GM18498 (cell line): Measurements from ENCODE around the gene SAPCD2.
A peak's percentile ranks its signal among the peaks of the same experiment; 100 is the strongest.
"Not testable (repeated sequence)": the region's sequence is repeated elsewhere in the genome, so short reads cannot be mapped to it uniquely, and the experiment has no call there.

Source experiments
- ATAC-seq: cut with Tn5 transposase; IDR thresholded peaks from one replicate; pipeline ENCODE4 v1.9.1; 2021; ENCODE audit warnings: mild to moderate bottlenecking, moderate library complexity; ENCODE audit not compliant: unreplicated experiment

The SAPCD2 gene, protein sequence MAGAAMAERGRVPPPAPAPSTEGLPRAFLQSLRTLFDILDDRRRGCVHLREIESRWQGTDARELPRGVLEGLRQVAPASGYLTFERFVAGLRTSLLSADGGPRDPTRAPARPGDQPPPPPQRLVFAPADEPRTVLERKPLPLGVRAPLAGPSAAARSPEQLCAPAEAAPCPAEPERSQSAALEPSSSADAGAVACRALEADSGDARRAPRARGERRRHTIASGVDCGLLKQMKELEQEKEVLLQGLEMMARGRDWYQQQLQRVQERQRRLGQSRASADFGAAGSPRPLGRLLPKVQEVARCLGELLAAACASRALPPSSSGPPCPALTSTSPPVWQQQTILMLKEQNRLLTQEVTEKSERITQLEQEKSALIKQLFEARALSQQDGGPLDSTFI

DNA sequence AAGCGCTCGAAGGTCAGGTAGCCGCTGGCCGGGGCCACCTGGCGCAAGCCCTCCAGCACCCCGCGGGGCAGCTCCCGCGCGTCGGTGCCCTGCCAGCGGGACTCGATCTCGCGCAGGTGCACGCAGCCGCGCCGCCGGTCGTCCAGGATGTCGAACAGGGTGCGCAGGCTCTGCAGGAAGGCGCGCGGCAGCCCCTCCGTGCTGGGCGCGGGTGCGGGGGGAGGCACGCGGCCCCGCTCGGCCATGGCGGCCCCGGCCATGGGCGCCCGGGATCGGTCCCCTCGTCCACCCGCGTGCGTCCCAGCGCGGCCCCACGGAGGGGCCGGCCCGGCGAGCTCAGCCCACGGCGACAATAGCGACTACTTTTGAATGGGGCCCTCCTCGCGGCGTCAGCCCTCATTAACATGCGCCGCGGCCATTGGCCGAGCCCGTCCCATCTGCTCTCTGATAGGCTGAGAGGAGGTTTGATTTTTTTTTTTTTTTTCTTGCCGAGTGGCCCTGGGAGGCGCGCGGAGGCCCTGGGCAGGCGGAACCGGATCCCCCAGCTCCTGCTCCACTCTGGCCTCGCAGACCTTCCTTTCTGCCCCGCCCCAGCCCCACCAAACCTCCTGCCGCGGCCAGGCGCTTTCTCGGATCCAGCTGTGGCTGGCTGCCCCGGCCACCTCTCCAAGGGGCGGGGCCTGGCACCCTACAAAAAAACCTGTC is at the start of gene SAPCD2:
Gene SAPCD2, minus strand, starts transcription at position 357 of the 705 bp plus-strand sequence. Its CDS starts 97 bp downstream, at position 260.
- ATAC-seq: peak; percentile 70

DNA sequence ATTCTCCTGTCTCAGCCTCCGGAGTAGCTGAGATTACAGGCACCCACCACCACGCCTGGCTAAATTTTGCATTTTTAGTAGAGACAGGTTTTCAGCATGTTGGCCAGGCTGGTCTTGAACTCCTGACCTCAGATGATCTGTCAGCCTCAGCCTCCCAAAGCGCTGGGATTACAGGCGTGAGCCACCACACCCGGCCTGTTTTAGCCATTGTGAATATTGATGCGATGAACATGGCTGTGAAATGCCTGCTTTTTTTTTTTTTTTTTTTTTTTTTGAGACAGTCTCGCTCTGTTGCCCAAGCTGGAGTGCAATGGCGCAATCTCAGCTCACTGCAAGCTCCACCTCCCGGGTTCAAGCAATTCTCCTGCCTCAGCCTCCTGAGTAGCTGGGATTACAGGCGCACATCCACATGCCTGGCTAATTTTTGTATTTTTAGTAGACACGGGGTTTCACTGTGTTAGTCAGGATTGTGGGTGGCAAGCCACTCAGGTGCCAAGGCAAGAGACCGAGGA is 47.8 kb upstream of the SAPCD2 start:
- ATAC-seq: not testable (repeated sequence)

DNA sequence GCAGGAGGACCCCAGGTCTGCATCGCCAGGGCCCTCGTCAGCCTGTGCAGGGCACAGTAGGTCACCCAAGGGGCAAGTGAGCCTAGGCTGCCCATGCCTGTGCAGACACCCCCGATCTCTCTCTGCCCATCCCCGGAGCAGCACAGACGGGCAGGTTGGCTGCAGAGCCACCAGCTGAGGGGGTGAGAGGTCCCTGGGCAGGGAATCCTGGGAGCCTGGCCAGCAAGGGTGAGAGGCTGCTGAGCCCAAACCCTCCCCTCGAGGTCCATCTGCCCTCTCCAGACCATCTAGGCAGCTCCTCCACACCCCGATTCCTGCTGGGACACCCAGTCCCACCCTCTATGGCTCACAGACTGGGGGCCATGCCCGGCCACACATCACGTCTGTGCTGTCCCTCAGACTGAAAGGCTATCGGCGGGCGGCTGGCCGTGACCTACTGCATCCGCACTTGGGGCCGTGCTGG is 46.9 kb upstream of the SAPCD2 start:
- no peak for ATAC-seq

DNA sequence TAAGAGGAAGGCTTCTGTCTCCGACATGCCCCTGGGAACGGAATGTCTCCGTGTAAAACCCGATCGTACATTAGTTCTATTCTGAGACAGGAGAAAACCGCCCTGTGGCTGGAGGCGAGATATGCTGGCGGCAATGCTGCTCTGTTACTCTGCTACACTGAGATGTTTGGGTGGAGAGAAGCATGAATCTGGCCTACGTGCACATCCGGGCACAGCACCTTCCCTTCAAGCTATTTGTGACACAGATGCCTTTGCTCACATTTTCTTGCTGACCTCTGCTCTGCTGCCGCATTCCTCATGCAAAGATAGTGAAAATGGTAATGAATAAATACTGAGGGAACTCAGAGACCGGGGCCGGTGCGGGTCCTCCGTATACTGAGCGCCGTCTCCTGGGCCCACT is 46.4 kb upstream of the SAPCD2 start:
- ATAC-seq: no peak

DNA sequence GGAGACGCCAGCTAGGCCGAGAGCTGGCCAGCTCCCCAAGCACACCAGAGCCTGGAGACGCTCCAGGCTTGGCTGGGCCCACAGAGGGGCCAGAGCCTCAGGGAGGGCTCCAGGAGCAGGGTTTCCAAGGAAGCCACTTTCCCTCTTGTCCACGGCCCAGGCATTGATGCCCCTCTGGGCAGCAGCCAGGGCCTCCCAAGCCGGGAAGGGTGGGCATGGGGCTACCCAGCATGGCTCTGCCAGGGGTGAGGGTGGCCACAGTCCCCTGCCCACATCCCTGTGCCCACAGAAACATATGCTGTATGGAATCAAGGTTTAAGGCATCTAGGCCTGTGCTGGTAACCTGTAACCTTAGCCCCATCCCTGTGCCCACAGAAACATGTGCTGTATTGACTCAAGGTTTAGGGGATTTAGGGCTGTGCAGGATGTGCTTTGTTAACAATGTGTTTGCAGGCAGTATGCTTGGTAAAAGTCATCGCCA is 45.7 kb upstream of the SAPCD2 start:
- no peak for ATAC-seq

DNA sequence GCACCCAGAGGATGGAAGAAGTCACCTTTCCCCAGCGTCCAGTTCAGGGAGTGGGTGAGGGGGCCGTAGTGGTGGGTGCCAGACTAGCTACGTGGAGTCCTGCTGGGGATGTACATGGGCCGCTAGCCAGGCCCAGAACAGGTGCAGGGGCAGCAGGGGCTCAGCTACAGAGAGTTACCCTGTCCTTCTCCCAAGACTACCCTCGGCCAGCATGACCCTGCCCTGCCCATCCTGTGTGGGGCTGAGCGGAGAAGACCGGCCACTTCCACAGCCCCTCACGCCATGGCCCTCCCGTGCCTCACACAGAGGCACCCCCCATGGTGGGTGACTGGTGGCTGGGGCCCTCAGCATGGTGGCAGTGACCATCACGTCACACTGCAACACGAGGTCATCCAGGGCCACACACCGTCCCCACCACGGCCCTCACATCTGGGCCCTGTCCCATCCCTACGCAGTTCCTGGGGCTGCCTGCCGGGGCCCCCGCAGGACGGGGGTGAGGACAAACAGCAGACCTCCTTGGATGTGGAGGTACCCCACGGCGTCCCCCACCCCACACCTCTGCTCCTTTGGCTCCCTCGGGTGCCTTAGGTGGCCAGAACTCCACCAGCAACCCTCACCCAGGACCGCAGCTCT is 45.2 kb upstream of the SAPCD2 start:
- no peak for ATAC-seq

DNA sequence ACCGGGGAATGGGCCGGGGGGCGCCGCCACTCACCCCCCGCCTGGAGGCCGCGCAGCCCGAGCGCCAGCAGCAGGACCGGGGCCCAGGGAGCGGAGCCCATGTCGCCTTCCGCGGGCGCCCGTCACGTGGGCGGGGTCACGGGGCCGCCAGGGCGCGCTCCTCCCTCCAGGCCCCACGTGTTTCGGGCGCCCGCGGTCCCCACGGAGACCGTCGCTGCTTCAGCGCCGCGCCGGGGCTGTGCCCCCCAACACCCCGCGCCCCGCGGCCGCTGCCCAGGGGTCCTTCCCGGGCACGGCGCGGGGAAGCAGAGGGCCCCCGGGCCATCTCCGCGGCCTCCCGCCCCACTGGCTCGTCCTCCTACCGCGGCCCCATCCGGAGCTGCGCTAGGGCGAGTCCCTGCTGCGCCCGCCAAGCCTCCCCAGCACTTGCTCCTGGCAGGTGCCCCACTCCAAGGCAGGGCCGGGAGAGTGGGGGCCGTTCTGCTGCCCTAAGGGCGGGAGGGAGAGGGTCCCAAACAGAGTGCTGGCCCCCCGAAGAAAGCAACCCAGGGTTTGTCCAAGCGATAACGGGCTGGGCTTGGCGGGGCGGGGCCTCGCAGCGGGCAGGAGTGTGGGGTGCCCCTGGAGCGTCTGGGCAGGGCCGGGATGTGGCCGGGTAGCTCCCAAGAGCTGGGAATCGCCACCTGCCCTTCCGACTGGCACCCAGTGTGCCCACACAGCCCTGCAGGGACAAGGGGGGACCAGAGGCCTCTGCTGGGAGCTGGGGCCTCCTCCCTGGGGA is 44.4 kb upstream of the SAPCD2 start, which contains the start of gene DPP7:
Gene DPP7, minus strand, starts transcription at position 121 of the 781 bp plus-strand sequence. Its CDS starts 20 bp downstream, at position 101.
- peak; percentile 80 for ATAC-seq

DNA sequence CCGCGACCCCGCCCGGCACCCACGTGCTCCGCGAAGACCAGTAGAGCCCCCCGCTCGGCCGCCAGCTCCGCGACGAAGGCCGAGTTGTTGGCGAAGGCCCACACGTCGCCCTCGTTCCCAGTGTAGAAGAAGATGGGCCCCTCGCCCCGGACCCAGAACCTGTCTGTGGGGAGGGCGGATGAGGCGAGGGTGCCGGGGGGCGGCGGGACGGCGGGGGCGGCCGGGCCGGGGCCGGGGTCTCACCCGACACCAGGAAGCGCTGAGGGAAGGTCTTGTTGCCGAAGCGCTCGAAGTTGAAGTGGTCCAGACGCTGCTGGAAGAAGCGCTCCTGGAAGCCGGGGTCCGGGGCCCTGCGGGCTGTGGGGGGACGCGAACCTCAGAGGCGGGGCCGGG is 43.9 kb upstream of the SAPCD2 start:
- no peak for ATAC-seq

DNA sequence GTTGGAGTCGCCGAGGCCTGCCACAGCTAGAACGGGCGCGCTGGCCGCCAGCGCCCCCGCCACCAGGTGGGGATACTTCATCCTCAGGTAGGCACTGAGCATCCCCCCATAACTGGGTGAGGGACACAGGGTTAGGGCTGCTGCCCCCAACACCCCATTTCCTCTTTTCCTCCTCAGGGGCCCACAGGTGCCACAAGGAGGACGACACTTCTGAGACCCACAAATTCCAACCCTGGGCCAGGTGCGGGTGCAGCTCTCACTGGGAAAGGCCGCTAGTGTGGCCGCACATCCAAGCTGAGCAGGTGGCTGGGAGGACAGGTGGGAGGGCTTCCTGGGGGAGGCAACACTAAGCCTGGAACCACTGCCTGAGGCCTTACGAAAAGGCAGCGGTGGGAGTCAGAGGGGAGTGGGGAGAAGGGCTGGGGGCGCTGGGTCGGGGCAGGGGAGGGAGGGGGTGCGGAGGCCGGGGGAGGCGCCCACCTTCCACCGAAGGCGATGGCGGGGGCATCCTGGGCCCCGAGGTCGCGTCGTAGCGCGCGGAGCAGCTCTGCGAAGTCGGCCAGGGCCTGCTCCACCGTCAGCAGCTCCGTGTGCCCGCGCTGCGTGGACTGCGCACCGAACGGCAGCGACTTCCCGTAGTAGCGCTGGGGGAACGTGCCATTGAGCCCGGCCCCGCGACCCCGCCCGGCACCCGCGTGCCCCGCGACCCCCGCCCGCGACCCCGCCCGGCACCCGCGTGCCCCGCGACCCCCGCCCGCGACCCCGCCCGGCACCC is 43.2 kb upstream of the SAPCD2 start:
- ATAC-seq: no peak

DNA sequence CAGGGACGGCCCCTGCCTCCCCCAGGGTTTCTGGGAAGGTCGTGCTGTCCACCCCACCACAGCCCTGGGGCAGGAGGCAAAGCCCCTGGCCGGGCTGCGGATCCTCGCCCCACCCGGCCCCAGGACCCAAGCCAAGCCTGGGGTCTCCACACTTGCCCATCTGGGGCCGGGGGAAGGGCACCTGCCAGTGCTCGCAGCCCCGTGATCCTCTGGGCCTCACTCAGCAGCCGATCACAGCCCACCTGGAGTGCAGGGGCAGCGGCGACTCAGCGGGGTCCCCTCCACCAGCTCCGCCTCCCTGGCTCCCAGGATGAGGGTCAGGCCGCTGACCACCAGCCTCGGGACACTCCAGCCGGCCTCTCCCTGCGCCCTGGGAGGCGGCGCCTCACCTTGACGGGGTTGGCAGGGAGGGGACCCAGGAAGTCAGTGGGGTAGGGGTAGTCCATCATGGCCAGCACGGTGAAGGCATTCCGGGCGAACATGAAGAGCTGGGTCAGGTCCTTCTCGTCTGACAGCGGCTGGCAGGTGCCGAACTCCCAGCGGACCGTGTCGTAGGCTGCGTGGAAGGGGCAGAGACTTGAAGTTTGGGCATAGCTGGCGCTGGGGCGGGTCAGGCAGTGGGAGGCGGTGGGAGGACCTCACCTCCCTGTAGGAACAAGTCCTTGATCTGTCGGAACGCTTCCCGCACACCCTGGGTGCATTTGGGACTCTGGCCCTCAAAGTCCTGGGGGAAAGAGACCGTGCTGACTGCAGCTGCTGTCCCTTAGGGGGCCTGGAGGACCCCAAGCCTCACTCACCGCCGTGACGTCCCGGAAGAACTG is 42.4 kb upstream of the SAPCD2 start:
- ATAC-seq: no peak

DNA sequence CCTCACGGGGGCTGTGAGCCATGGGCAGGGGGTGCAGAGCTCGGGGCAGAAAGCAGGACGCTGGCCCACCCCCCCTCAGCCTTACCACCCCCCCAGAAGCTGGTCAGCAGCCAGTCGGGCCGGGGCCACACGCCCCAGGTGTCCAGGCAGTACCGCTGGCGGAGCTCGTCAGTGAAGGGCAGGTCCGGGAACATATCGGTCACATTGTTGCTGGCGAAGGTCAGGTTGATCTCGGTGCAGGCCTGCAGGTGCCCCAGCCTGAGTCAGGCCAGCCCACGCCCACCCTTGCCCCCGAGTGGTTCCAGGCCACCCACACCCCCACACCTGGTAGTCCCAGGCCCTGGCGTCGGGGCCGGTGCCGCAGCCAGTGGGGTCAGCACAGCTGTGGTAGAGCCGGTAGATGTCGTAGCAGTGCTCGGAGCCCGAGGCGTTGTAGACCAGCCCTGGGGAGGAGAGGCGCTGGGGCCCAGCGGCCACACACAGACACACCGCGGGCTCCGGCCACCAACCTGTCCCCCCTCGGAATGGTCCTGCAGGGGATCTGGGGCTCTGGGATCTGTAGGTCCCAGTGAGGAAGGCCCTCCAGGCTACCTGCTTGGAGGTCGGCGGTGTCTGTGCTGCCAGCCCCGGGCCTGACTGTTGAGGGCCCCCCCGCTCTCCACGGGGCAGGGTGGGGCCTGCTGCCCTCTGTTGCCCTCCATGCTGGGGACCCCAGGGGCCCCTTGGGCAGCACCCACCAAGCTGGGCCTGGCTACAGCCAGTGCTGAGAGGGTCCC is 41.6 kb upstream of the SAPCD2 start:
- no peak for ATAC-seq

DNA sequence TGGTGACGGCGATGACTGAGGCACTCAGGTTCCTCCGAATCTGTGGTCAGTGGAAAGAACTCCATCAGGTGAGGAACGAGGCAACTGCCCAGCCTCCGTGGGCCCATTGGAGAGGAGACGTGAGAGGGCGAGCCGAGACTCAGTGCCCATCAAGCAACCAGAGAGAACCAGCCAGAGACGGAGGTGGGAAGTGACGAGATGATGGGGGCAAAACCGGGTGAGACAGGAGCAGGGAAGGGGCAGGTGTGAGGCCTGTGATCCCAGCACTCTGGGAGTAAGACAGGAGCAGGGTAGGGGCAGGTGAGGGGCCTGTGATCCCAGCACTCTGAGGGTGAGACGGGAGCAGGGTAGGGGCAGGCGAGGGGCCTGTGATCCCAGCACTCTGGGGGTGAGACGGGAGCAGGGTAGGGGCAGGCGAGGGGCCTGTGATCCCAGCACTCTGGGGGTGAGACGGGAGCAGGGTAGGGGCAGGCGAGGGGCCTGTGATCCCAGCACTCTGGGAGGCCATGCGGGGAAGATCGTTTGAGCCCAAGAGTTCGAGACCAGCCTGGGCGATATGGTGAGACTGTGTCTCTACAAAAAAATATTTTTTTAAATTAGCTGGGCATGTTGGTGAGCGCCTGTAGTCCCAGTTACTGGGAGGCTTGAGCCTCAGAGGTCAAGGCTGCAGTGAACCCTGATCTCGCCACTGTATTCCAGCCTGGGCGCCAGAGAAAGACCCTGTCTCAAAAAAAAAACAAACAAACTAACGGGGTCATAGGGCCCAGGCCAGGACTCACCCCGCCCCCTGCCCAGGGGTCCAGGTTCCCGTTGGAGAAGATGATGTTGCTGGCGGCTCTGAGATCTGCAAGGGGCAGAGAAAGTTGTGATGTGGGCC is 40.8 kb upstream of the SAPCD2 start:
- ATAC-seq: no peak

DNA sequence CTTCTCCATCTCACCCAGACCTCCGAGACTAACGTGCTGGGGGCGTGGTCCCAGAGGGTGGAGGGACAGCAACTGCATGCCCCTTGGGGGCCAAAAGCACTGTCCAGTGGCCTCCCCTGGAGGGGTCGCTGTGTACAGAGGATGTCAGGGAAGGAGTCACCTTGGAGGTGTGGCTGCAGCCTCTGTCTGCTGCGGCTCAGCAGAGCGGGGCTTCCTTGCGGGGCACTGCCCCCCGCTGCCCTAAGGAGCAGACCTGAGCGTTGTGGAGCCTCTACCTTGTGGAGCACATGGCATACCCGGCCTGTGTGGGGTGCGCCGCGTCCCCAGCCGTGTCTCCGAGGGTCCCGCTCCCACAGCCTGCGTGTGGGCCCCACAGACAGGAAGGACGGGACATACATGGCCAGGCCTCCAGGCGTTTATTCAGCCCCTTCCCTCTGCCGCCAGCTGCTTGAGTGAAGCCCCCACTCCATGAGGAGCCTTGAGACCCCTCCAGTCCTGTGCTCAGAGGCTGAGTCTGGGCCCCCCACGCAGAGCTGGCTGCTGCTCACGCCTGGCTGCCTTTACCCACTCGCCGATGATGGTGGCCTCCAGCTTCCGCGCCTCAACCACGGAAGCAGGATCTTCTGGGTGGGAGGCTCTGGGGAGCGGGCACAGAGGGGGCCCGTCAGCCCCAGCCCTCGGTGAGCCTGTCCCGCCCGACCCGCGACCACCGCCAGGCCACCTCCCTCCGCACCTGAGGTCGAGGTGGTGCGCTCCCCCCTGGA is 40.0 kb upstream of the SAPCD2 start:
- no peak for ATAC-seq

DNA sequence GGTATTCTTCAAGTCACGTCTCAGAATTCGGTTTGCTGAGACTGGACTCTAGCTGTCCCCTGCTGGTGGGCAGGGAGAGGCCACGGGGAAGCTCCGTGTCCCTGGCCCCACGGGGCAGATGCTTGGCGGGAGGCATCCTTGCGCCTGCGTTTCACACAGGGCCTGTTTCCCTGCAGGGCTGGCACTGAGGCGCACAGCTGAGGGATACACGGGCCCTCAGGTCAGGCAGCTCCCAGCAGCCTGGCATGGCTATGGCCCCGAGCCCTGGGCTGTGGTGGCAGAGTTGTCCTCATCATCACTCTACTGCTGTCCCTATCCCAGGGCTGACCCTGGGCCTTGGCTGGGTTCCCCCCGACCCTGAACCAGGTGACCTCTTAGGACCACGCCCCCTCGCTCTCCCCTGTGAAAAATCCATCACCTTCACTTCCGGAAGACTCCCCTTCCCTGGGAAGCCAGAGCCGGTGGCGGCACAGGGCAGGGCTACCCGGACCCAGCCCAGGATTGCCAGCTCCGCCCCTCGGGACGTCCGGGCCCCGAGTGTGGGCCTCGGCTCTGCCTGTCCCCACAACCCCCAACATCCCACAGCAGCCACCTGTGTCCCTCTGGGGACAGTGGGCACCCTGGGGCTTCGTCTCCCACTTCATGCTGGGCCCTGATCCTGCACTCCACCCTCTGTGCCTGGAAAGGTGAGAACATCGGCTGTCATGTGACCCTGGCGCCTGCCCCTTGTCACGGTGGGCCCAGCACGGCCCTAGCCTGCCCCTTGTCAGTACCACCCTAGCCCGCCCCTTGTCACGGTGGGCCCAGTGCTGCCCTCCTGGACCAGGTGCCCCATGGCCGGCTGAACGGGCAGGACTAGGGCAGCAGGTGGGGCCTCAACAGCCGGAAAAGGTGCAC is 39.1 kb upstream of the SAPCD2 start:
- ATAC-seq: no peak

DNA sequence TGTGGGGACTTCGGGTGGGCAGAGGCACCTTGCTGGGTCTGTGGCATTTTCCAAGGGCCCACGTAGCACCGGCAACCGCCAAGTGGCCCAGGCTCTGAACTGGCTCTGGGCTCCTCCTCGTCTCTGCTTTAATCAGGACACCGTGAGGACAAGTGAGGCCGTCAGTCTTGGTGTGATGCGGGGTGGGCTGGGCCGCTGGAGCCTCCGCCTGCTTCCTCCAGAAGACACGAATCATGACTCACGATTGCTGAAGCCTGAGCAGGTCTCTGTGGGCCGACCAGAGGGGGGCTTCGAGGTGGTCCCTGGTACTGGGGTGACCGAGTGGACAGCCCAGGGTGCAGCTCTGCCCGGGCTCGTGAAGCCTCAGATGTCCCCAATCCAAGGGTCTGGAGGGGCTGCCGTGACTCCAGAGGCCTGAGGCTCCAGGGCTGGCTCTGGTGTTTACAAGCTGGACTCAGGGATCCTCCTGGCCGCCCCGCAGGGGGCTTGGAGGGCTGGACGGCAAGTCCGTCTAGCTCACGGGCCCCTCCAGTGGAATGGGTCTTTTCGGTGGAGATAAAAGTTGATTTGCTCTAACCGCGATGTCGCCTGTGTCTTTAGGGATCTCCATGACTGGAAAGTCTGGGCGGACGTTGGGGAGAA is 38.4 kb upstream of the SAPCD2 start:
- no peak for ATAC-seq
